Neural cell (in vitro differentiated cells): ENCODE results near the gene SDF4. TPM values are rescaled to one million over a fixed set of nuclear protein-coding genes. Genes with fewer than 3 reads are reported as not detected.

Source experiments
- H2AFZ ChIP-seq: fragments of 200-600, 300-800 bp; sonication (generic), shearing (Covaris generic); 2 replicates; pipeline ENCODE4 v1.6.0; 2014; ENCODE audit warnings: low read depth, mild to moderate bottlenecking, antibody characterized with exemption, low read length, moderate library complexity
- H3F3A ChIP-seq: fragments of 200-600 bp; shearing (Covaris generic); 2 replicates; pipeline ENCODE4 v1.6.1; 2016; ENCODE audit warnings: mild to moderate bottlenecking, moderate library complexity, mixed read lengths, antibody characterized with exemption, low read length; ENCODE audit not compliant: insufficient read depth, poor library complexity, severe bottlenecking
- H3K27ac ChIP-seq: fragments of 200-600, 300-800 bp; sonication (generic), shearing (Covaris generic); 2 replicates; pipeline ENCODE4 v1.5.1; 2014; ENCODE audit warnings: mild to moderate bottlenecking, low read length, moderate library complexity
- H3K27me3 ChIP-seq: fragments of 300-800, 200-600 bp; sonication (generic), shearing (Covaris generic); 2 replicates; pipeline ENCODE4 v1.6.0; 2014; ENCODE audit warnings: mild to moderate bottlenecking, low read depth, low read length, moderate library complexity; ENCODE audit not compliant: insufficient read depth
- H3K36me3 ChIP-seq: fragments of 300-800, 200-600 bp; sonication (generic), shearing (Covaris generic); 2 replicates; pipeline ENCODE4 v1.5.1; 2014; ENCODE audit warnings: mild to moderate bottlenecking, antibody characterized with exemption, low read length, moderate library complexity; ENCODE audit not compliant: insufficient read depth
- H3K4me2 ChIP-seq: fragments of 300-800, 200-600 bp; sonication (generic), shearing (Covaris generic); 2 replicates; pipeline ENCODE4 v1.6.0; 2014; ENCODE audit warnings: mild to moderate bottlenecking, low read length
- H3K4me3 ChIP-seq: fragments of 300-800, 200-600 bp; sonication (generic), shearing (Covaris generic); 2 replicates; pipeline ENCODE4 v1.5.1; 2014; ENCODE audit warnings: mild to moderate bottlenecking, low read length, moderate library complexity
- H3K79me2 ChIP-seq: fragments of 200-600 bp; shearing (Covaris generic); replicated peaks from 2 replicates; pipeline ENCODE4 v1.6.0; 2014; ENCODE audit warnings: mild to moderate bottlenecking, low read length, moderate library complexity; ENCODE audit not compliant: insufficient read depth
- H3K9ac ChIP-seq: fragments of 300-800, 200-600 bp; sonication (generic), shearing (Covaris generic); 2 replicates; pipeline ENCODE4 v1.6.1; 2016; ENCODE audit warnings: mild to moderate bottlenecking, low read length, mixed read lengths
- H3K9me2 ChIP-seq: fragments of 200-600 bp; shearing (Covaris generic); 2 replicates; pipeline ENCODE4 v1.6.1; 2016; ENCODE audit warnings: mild to moderate bottlenecking, low read length, mixed read lengths; ENCODE audit not compliant: insufficient read depth
- H3K9me3 ChIP-seq: fragments of 200-600, 300-800 bp; sonication (generic), shearing (Covaris generic); 2 replicates; pipeline ENCODE4 v1.6.1; 2016; ENCODE audit warnings: mild to moderate bottlenecking, mixed run types, low read length, moderate library complexity, mixed read lengths
- H4K20me1 ChIP-seq: fragments of 200-600 bp; shearing (Covaris generic); 2 replicates; pipeline ENCODE4 v1.6.1; 2016; ENCODE audit warnings: mild to moderate bottlenecking, mixed run types; ENCODE audit not compliant: insufficient read depth
- EP300 ChIP-seq: fragments of 450-650 bp; conservative IDR thresholded peaks from 2 replicates; pipeline ENCODE4 v1.6.1; 2014; ENCODE audit warnings: antibody characterized with exemption, mild to moderate bottlenecking, moderate library complexity; ENCODE audit not compliant: poor library complexity, severe bottlenecking
- EZH2 ChIP-seq: fragments of 200-600, 300-800 bp; shearing (Covaris generic), sonication (generic); IDR thresholded peaks from 2 replicates; pipeline ENCODE4 v1.6.1; 2014; ENCODE audit warnings: antibody characterized with exemption, low read length, borderline replicate concordance, mild to moderate bottlenecking; ENCODE audit not compliant: insufficient read depth, poor library complexity, severe bottlenecking
- MXI1 ChIP-seq: fragments of 450-650 bp; conservative IDR thresholded peaks from 2 replicates; pipeline ENCODE4 v1.6.1; 2014; ENCODE audit warnings: antibody characterized with exemption, mild to moderate bottlenecking; ENCODE audit not compliant: poor library complexity, severe bottlenecking
- POLR2AphosphoS5 ChIP-seq: IDR thresholded peaks from 2 replicates; pipeline ENCODE4 v1.6.1; 2012
- RAD21 ChIP-seq: fragments of 450-650 bp; conservative IDR thresholded peaks from 2 replicates; pipeline ENCODE4 v1.6.1; 2014; ENCODE audit warnings: antibody characterized with exemption, mild to moderate bottlenecking, moderate library complexity
- SMC3 ChIP-seq: fragments of 450-650 bp; conservative IDR thresholded peaks from 2 replicates; pipeline ENCODE4 v1.6.1; 2014; ENCODE audit warnings: antibody characterized with exemption, mild to moderate bottlenecking, moderate library complexity; ENCODE audit not compliant: poor library complexity
- TAF1 ChIP-seq: IDR thresholded peaks from 2 replicates; pipeline ENCODE4 v1.6.1; 2012; ENCODE audit warnings: low read depth
- polyA plus RNA-seq: library from polyadenylated mRNA; depleted of rRNA; stranded (reverse); fragments of >200 nt; gene quantifications from 2 replicates; pipeline ENCODE4 v1.2.3, GENCODE V29; 2014
- TF ChIP-seq, protein P1 (sequence below): IDR thresholded peaks from 2 replicates; pipeline ENCODE4 v1.6.1; 2012; ENCODE audit warnings: borderline replicate concordance
- TF ChIP-seq, protein P2 (sequence below): fragments of 450-650 bp; IDR thresholded peaks from 2 replicates; pipeline ENCODE4 v1.5.1; 2014; ENCODE audit warnings: antibody characterized with exemption, mild to moderate bottlenecking, moderate library complexity; ENCODE audit not compliant: poor library complexity, severe bottlenecking

Gene SDF4
- polyA plus RNA-seq, 1 donor from 2014 or later = 91.2 TPM

DNA sequence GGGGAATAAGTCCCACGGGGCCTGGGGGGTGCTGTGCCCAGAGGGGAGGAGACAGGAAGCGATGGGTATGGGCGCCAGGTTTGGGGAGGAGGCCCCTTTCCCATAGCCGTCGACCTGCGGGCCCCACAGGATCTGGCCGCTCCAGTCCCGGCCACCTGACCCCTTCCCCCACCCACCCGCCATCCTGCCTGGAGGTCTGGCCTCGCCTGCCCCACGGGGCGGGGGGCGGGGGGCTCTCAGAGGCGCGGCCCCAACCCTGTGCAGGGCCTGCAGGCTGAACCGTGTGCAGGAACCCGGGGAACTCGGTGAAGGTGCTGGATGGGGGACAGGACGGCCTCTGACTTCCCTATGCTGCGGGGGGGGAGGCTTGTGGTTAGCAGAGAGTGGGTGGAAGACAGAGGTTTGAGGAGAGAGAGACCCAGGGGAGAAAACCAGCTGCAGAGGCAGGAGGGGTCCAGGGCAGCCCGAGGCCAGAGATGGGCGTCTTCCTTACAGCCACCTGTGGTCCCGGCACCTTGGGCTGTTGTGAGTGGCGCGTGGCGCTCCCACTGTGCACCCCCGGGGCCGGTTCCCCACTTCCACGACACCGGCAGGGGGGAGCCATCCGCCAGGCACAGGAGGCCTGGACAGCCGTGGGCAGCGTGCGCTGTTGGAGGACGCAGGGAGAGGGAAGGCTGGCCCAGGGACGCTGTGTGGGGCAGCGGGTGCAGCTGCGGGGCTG lies 22.9 kb downstream of the SDF4 start:
- H3K9me3 ChIP-seq = no peaks in the 10 kb centered on the region
- H3K9ac ChIP-seq = no peak overlapping the region
- H3K36me3 ChIP-seq = no peaks in the 10 kb centered on the region
- H4K20me1 ChIP-seq = no peaks in the 10 kb centered on the region
- no peak overlapping the region for H3K4me2 ChIP-seq
- no peaks in the 10 kb centered on the region for H3K79me2 ChIP-seq
- peaks cover 23% of the 10 kb centered on the region for H3K27me3 ChIP-seq
- no peak overlapping the region for H3K4me3 ChIP-seq
- TF ChIP-seq SMC3 = no peak
- TF ChIP-seq TAF1 = no peak
- no peak for TF ChIP-seq EZH2
- TF ChIP-seq, protein P1, sequence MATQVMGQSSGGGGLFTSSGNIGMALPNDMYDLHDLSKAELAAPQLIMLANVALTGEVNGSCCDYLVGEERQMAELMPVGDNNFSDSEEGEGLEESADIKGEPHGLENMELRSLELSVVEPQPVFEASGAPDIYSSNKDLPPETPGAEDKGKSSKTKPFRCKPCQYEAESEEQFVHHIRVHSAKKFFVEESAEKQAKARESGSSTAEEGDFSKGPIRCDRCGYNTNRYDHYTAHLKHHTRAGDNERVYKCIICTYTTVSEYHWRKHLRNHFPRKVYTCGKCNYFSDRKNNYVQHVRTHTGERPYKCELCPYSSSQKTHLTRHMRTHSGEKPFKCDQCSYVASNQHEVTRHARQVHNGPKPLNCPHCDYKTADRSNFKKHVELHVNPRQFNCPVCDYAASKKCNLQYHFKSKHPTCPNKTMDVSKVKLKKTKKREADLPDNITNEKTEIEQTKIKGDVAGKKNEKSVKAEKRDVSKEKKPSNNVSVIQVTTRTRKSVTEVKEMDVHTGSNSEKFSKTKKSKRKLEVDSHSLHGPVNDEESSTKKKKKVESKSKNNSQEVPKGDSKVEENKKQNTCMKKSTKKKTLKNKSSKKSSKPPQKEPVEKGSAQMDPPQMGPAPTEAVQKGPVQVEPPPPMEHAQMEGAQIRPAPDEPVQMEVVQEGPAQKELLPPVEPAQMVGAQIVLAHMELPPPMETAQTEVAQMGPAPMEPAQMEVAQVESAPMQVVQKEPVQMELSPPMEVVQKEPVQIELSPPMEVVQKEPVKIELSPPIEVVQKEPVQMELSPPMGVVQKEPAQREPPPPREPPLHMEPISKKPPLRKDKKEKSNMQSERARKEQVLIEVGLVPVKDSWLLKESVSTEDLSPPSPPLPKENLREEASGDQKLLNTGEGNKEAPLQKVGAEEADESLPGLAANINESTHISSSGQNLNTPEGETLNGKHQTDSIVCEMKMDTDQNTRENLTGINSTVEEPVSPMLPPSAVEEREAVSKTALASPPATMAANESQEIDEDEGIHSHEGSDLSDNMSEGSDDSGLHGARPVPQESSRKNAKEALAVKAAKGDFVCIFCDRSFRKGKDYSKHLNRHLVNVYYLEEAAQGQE = no peak
- no peak for TF ChIP-seq POLR2AphosphoS5
- no peak for TF ChIP-seq MXI1
- TF ChIP-seq, protein P2, sequence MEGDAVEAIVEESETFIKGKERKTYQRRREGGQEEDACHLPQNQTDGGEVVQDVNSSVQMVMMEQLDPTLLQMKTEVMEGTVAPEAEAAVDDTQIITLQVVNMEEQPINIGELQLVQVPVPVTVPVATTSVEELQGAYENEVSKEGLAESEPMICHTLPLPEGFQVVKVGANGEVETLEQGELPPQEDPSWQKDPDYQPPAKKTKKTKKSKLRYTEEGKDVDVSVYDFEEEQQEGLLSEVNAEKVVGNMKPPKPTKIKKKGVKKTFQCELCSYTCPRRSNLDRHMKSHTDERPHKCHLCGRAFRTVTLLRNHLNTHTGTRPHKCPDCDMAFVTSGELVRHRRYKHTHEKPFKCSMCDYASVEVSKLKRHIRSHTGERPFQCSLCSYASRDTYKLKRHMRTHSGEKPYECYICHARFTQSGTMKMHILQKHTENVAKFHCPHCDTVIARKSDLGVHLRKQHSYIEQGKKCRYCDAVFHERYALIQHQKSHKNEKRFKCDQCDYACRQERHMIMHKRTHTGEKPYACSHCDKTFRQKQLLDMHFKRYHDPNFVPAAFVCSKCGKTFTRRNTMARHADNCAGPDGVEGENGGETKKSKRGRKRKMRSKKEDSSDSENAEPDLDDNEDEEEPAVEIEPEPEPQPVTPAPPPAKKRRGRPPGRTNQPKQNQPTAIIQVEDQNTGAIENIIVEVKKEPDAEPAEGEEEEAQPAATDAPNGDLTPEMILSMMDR = no peak
- no peak for TF ChIP-seq EP300
- TF ChIP-seq RAD21 = no peak
- H3K9me2 ChIP-seq = no peaks in the 10 kb centered on the region
- no peak overlapping the region for H2AFZ ChIP-seq
- no peak overlapping the region for H3K27ac ChIP-seq
- H3F3A ChIP-seq = no peaks in the 10 kb centered on the region

DNA sequence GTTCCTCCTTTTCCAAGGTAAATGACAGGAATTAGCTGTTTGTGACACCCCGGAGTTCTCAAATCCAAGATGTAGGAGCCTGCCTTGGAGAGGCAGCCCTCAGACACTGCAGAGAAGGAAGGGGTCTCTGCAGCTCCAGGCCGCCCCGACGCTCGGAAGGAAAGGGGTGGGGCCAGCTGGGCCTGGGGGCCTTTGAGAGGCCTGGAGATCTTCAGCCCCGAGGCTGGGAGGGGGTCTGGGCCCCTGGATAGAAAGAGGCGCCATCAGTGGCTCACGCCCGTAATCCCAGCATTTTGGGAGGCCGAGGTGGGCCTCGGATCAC lies 24.3 kb downstream of the SDF4 start:
- H4K20me1 ChIP-seq = no peaks in the 10 kb centered on the region
- no peaks in the 10 kb centered on the region for H3K9me2 ChIP-seq
- no peaks in the 10 kb centered on the region for H3K79me2 ChIP-seq
- no peaks in the 10 kb centered on the region for H3K36me3 ChIP-seq
- H3K27ac ChIP-seq = no peak overlapping the region
- no peak overlapping the region for H3K4me3 ChIP-seq
- peaks cover 23% of the 10 kb centered on the region for H3K27me3 ChIP-seq
- TF ChIP-seq EP300 (no peak), SMC3 (no peak), EZH2 (no peak), POLR2AphosphoS5 (no peak), TAF1 (no peak), RAD21 (no peak), MXI1 (no peak)
- TF ChIP-seq, protein P1 = no peak
- TF ChIP-seq, protein P2 = no peak
- no peak overlapping the region for H3K9ac ChIP-seq
- no peak overlapping the region for H3K4me2 ChIP-seq
- no peaks in the 10 kb centered on the region for H3K9me3 ChIP-seq
- H2AFZ ChIP-seq = no peak overlapping the region
- no peaks in the 10 kb centered on the region for H3F3A ChIP-seq
